ENCODE measurements around the gene PAK5.

DNA sequence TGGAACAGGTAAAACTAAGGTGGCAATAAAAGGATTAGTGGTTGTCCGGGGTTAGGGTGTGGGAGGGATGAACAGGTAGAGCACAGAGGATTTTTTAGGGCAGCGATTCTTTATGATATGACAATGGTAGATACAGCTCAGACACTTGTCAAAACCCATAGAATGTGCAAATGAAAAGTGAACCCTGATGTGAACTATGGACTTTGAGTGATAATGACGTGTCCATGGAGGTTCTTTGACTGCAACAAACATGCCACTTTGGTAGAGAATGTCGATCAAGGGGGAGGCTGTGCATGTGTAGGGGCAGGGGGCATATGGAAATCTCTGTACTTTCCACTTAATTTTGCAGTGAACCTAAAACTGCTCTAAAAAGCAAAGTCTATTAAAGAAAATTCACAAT is 223.8 kb downstream of the PAK5 start:
- TF ChIP-seq RAD21 (IDR thresholded peaks at IDR 0.05) (no peak), FOXA1 (IDR thresholded peaks at IDR 0.05) (no peak), JUND (IDR thresholded peaks at IDR 0.05) (peak in 1 of 2 donors; percentile 26), YY1 (IDR thresholded peaks at IDR 0.05) (no peak), SP1 (IDR thresholded peaks at IDR 0.05) (peak; percentile 28)
- TF ChIP-seq, protein P1, sequence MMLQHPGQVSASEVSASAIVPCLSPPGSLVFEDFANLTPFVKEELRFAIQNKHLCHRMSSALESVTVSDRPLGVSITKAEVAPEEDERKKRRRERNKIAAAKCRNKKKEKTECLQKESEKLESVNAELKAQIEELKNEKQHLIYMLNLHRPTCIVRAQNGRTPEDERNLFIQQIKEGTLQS (IDR thresholded peaks at IDR 0.05), result no peak
- TF ChIP-seq, protein P2, sequence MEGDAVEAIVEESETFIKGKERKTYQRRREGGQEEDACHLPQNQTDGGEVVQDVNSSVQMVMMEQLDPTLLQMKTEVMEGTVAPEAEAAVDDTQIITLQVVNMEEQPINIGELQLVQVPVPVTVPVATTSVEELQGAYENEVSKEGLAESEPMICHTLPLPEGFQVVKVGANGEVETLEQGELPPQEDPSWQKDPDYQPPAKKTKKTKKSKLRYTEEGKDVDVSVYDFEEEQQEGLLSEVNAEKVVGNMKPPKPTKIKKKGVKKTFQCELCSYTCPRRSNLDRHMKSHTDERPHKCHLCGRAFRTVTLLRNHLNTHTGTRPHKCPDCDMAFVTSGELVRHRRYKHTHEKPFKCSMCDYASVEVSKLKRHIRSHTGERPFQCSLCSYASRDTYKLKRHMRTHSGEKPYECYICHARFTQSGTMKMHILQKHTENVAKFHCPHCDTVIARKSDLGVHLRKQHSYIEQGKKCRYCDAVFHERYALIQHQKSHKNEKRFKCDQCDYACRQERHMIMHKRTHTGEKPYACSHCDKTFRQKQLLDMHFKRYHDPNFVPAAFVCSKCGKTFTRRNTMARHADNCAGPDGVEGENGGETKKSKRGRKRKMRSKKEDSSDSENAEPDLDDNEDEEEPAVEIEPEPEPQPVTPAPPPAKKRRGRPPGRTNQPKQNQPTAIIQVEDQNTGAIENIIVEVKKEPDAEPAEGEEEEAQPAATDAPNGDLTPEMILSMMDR (IDR thresholded peaks at IDR 0.05; ENCODE audit: low read depth, low read length, missing input control), result no peak
- TF ChIP-seq, protein P3, sequence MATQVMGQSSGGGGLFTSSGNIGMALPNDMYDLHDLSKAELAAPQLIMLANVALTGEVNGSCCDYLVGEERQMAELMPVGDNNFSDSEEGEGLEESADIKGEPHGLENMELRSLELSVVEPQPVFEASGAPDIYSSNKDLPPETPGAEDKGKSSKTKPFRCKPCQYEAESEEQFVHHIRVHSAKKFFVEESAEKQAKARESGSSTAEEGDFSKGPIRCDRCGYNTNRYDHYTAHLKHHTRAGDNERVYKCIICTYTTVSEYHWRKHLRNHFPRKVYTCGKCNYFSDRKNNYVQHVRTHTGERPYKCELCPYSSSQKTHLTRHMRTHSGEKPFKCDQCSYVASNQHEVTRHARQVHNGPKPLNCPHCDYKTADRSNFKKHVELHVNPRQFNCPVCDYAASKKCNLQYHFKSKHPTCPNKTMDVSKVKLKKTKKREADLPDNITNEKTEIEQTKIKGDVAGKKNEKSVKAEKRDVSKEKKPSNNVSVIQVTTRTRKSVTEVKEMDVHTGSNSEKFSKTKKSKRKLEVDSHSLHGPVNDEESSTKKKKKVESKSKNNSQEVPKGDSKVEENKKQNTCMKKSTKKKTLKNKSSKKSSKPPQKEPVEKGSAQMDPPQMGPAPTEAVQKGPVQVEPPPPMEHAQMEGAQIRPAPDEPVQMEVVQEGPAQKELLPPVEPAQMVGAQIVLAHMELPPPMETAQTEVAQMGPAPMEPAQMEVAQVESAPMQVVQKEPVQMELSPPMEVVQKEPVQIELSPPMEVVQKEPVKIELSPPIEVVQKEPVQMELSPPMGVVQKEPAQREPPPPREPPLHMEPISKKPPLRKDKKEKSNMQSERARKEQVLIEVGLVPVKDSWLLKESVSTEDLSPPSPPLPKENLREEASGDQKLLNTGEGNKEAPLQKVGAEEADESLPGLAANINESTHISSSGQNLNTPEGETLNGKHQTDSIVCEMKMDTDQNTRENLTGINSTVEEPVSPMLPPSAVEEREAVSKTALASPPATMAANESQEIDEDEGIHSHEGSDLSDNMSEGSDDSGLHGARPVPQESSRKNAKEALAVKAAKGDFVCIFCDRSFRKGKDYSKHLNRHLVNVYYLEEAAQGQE (IDR thresholded peaks at IDR 0.05), result no peak
- TF ChIP-seq, protein P4, sequence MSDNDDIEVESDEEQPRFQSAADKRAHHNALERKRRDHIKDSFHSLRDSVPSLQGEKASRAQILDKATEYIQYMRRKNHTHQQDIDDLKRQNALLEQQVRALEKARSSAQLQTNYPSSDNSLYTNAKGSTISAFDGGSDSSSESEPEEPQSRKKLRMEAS (IDR thresholded peaks at IDR 0.05), result no peak
- TF ChIP-seq, protein P5, sequence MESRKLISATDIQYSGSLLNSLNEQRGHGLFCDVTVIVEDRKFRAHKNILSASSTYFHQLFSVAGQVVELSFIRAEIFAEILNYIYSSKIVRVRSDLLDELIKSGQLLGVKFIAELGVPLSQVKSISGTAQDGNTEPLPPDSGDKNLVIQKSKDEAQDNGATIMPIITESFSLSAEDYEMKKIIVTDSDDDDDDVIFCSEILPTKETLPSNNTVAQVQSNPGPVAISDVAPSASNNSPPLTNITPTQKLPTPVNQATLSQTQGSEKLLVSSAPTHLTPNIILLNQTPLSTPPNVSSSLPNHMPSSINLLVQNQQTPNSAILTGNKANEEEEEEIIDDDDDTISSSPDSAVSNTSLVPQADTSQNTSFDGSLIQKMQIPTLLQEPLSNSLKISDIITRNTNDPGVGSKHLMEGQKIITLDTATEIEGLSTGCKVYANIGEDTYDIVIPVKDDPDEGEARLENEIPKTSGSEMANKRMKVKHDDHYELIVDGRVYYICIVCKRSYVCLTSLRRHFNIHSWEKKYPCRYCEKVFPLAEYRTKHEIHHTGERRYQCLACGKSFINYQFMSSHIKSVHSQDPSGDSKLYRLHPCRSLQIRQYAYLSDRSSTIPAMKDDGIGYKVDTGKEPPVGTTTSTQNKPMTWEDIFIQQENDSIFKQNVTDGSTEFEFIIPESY (IDR thresholded peaks at IDR 0.05), result no peak
